IMR-90 (cell line): ENCODE data around the gene SLC19A2. TPM values are rescaled to one million over a fixed set of nuclear protein-coding genes. Genes with fewer than 3 reads are reported as not detected.

ENCODE experiments used
- ATAC-seq: fragments of 200-7000 bp; cut with Tn5 transposase; 2 replicates; pipeline ENCODE4 v1.9.1; 2020; ENCODE audit warnings: low read depth, mild to moderate bottlenecking, moderate library complexity
- BruUV-seq: library from RNA; stranded (reverse); fragments of 400-500 nt; replicated peaks from 2 replicates; lab custom pipeline; 2021; lab: Mats Ljungman, UMichigan
- CTCF ChIA-PET: fragments of 300-600 bp; formaldehyde crosslinking; extraction: SDS; loops from one replicate; lab custom pipeline; 2021; ENCODE audit warnings: antibody characterized with exemption; lab: Yijun Ruan, JAX
- POLR2A ChIA-PET: fragments of 300-600 bp; sonication (Branson Sonifier 250); formaldehyde crosslinking; loops from one replicate; lab custom pipeline; 2022; ENCODE audit warnings: antibody characterized with exemption; ENCODE audit not compliant: unreplicated experiment; lab: Charles Lee
- DNase-seq: peaks from one replicate; pipeline ENCODE4 v3.0.0; 2013
- H2AFZ ChIP-seq: replicated peaks from 2 replicates; pipeline ENCODE3; 2013; ENCODE audit warnings: low read length, mild to moderate bottlenecking; ENCODE audit not compliant: poor library complexity
- H2AK5ac ChIP-seq: 2 replicates; pipeline ENCODE4 v1.6.1; 2013; ENCODE audit warnings: low read depth, low read length, inconsistent platforms
- H2AK9ac ChIP-seq: replicated peaks from 2 replicates; pipeline ENCODE3; 2013; ENCODE audit warnings: mild to moderate bottlenecking, low read depth, low read length, moderate library complexity; ENCODE audit not compliant: poor library complexity
- H2BK120ac ChIP-seq: 2 replicates; pipeline ENCODE4 v1.6.1; 2013; ENCODE audit warnings: low read depth, low read length, inconsistent platforms
- H2BK15ac ChIP-seq: 3 replicates; pipeline ENCODE4 v1.6.1; 2013; ENCODE audit warnings: low read depth, low read length, inconsistent platforms
- H2BK20ac ChIP-seq: 2 replicates; pipeline ENCODE4 v1.6.1; 2013; ENCODE audit warnings: low read depth, mild to moderate bottlenecking, inconsistent platforms, low read length, moderate library complexity
- H2BK5ac ChIP-seq: 2 replicates; pipeline ENCODE4 v1.6.1; 2013; ENCODE audit warnings: mild to moderate bottlenecking, low read depth, low read length, inconsistent platforms; ENCODE audit not compliant: poor library complexity, severe bottlenecking
- H3K14ac ChIP-seq: replicated peaks from 2 replicates; pipeline ENCODE4 v1.6.1; 2013; ENCODE audit warnings: low read depth, low read length, inconsistent platforms
- H3K18ac ChIP-seq: 2 replicates; pipeline ENCODE4 v1.6.1; 2013; ENCODE audit warnings: low read depth, low read length, control low read depth
- H3K23ac ChIP-seq: 2 replicates; pipeline ENCODE4 v1.6.1; 2013; ENCODE audit warnings: low read depth, low read length, inconsistent platforms
- H3K27ac ChIP-seq: 2 replicates; pipeline ENCODE4 v1.5.1; 2013; ENCODE audit warnings: mild to moderate bottlenecking, control low read depth, low read length; ENCODE audit not compliant: insufficient read depth
- H3K27me3 ChIP-seq: 2 replicates; pipeline ENCODE4 v1.6.1; 2013; ENCODE audit warnings: low read length; ENCODE audit not compliant: control insufficient read depth, insufficient read depth
- H3K36me3 ChIP-seq: 2 replicates; pipeline ENCODE4 v1.6.1; 2013; ENCODE audit warnings: low read length, mixed read lengths; ENCODE audit not compliant: control insufficient read depth, insufficient read depth
- H3K4ac ChIP-seq: 2 replicates; pipeline ENCODE4 v1.6.1; 2013; ENCODE audit warnings: low read depth, low read length, inconsistent platforms
- H3K4me1 ChIP-seq: 2 replicates; pipeline ENCODE4 v1.6.1; 2013; ENCODE audit warnings: low read length, mixed read lengths; ENCODE audit not compliant: control insufficient read depth, insufficient read depth
- H3K4me2 ChIP-seq: 2 replicates; pipeline ENCODE4 v1.6.1; 2013; ENCODE audit warnings: low read depth, mild to moderate bottlenecking, control low read depth, low read length, moderate library complexity
- H3K4me3 ChIP-seq: 2 replicates; pipeline ENCODE4 v1.5.1; 2013; ENCODE audit warnings: low read depth, mild to moderate bottlenecking, control low read depth, low read length, moderate library complexity; ENCODE audit not compliant: insufficient read depth
- H3K56ac ChIP-seq: 2 replicates; pipeline ENCODE4 v1.6.1; 2013; ENCODE audit warnings: low read length, inconsistent platforms; ENCODE audit not compliant: insufficient read depth; ENCODE audit errors: extremely low read depth
- H3K79me1 ChIP-seq, 2 experiments: 2 replicates each; pipeline ENCODE4 v1.6.1; 2013; ENCODE audit warnings: low read length in 2 of 2, inconsistent platforms in 1 of 2, low read depth in 1 of 2
- H3K9ac ChIP-seq: 2 replicates; pipeline ENCODE4 v1.6.1; 2013; ENCODE audit warnings: low read depth, low read length, control low read depth
- H3K9me1 ChIP-seq: 2 replicates; pipeline ENCODE4 v1.6.1; 2013; ENCODE audit warnings: low read length, inconsistent platforms; ENCODE audit not compliant: insufficient read depth
- H3K9me3 ChIP-seq: 2 replicates; pipeline ENCODE4 v1.6.1; 2013; ENCODE audit warnings: low read length; ENCODE audit not compliant: control insufficient read depth, insufficient read depth
- H4K20me1 ChIP-seq: 2 replicates; pipeline ENCODE4 v1.6.1; 2013; ENCODE audit warnings: low read length, inconsistent platforms; ENCODE audit not compliant: insufficient read depth
- H4K5ac ChIP-seq: 2 replicates; pipeline ENCODE4 v1.6.1; 2013; ENCODE audit warnings: mild to moderate bottlenecking, low read depth, low read length, control low read depth
- H4K8ac ChIP-seq, 2 experiments: 2 replicates each; pipeline ENCODE4 v1.6.1; 2013; ENCODE audit warnings: low read depth in 2 of 2, low read length in 2 of 2, control low read depth in 1 of 2, inconsistent platforms in 1 of 2
- H4K91ac ChIP-seq: 2 replicates; pipeline ENCODE4 v1.6.1; 2013; ENCODE audit warnings: low read depth, low read length, inconsistent platforms; ENCODE audit not compliant: insufficient read depth
- BHLHE40 ChIP-seq: fragments of 150-350 bp; IDR thresholded peaks from 2 replicates; pipeline ENCODE4 v1.6.1; 2016; ENCODE audit warnings: mild to moderate bottlenecking, low read depth, low read length
- CEBPB ChIP-seq: IDR thresholded peaks from 2 replicates; pipeline ENCODE4 v1.6.1; 2012; ENCODE audit warnings: low read depth, low read length, improper control_type of control experiment
- CHD1 ChIP-seq: IDR thresholded peaks from 2 replicates; pipeline ENCODE4 v1.6.1; 2012; ENCODE audit warnings: low read depth, low read length, improper control_type of control experiment
- FOS ChIP-seq: fragments of 150-350 bp; IDR thresholded peaks from 2 replicates; pipeline ENCODE4 v1.6.1; 2016; ENCODE audit warnings: low read depth, low read length
- MAFK ChIP-seq: IDR thresholded peaks from 2 replicates; pipeline ENCODE4 v1.6.1; 2012; ENCODE audit warnings: low read depth, low read length, improper control_type of control experiment
- MAZ ChIP-seq: IDR thresholded peaks from 2 replicates; pipeline ENCODE4 v1.6.1; 2012; ENCODE audit warnings: low read depth, mild to moderate bottlenecking, low read length, improper control_type of control experiment, moderate library complexity, borderline replicate concordance
- MXI1 ChIP-seq: IDR thresholded peaks from 2 replicates; pipeline ENCODE4 v1.6.1; 2012; ENCODE audit warnings: low read depth, mild to moderate bottlenecking, low read length, moderate library complexity, borderline replicate concordance
- NFE2L2 ChIP-seq: fragments of 150-350 bp; IDR thresholded peaks from 2 replicates; pipeline ENCODE4 v1.6.1; 2016; ENCODE audit warnings: low read depth, mild to moderate bottlenecking, low read length
- POLR2A ChIP-seq: IDR thresholded peaks from 2 replicates; pipeline ENCODE4 v1.6.1; 2012; ENCODE audit warnings: mild to moderate bottlenecking, low read depth, low read length
- RAD21 ChIP-seq: IDR thresholded peaks from 2 replicates; pipeline ENCODE4 v1.6.1; 2012; ENCODE audit warnings: low read length, improper control_type of control experiment
- RCOR1 ChIP-seq: IDR thresholded peaks from 2 replicates; pipeline ENCODE4 v1.6.1; 2012; ENCODE audit warnings: mild to moderate bottlenecking, low read length, improper control_type of control experiment; ENCODE audit not compliant: insufficient replicate concordance
- RFX5 ChIP-seq: IDR thresholded peaks from 2 replicates; pipeline ENCODE4 v1.8.0; 2012; ENCODE audit warnings: low read depth, mild to moderate bottlenecking, low read length, moderate library complexity
- SMC3 ChIP-seq: fragments of 150-350 bp; IDR thresholded peaks from 2 replicates; pipeline ENCODE4 v1.6.1; 2016; ENCODE audit warnings: low read depth, mild to moderate bottlenecking, antibody characterized with exemption, low read length, moderate library complexity
- WGBS, 2 experiments: methylation state at CpG; one replicate each; pipeline versions ENCODE4 v1.1.5 to v1.1.7; 2013; ENCODE audit warnings: missing lambda C conversion rate in 2 of 2; ENCODE audit not compliant: insufficient read length in 1 of 2; ENCODE audit errors: extremely low coverage in 2 of 2; 5-methylcytosine and 5-hydroxymethylcytosine counted together
- dilution Hi-C: fragments of 300-500 bp; cut with HindIII; formaldehyde crosslinking; loops from one replicate; pipeline ENCODE4 v1.14.3; 2018; ENCODE audit warnings: low sequenced_read_pairs; ENCODE audit not compliant: unreplicated experiment
- in situ Hi-C: fragments of 300-500 bp; cut with MboI; formaldehyde crosslinking; loops from 3 replicates; pipeline ENCODE4 v1.14.3; 2019; ENCODE audit warnings: low sequenced_read_pairs, inconsistent platforms, mixed read lengths
- intact Hi-C: fragments of 100-400 bp; cut with micrococcal nuclease; formaldehyde crosslinking; loops from 2 replicates; pipeline ENCODE4 v1.10.0; 2022
- polyA plus RNA-seq, 3 experiments: library from polyadenylated mRNA; depleted of rRNA; stranded (reverse); fragments of >200 nt; gene quantifications; 2 replicates each; pipeline ENCODE4 v1.2.3, GENCODE V29; 2012; ENCODE audit warnings: low replicate concordance in 1 of 3
- total RNA-seq: library from RNA; depleted of rRNA; stranded (reverse); fragments of >200 nt; gene quantifications from 2 replicates; pipeline ENCODE4 v1.2.3, GENCODE V29; 2012
- TF ChIP-seq, protein P1 (sequence below): conservative IDR thresholded peaks from 2 replicates; pipeline ENCODE4 v1.5.1; 2012; ENCODE audit warnings: mild to moderate bottlenecking, low read depth, low read length, improper control_type of control experiment
- TF ChIP-seq, protein P2 (sequence below): fragments of 150-350 bp; IDR thresholded peaks from 2 replicates; pipeline ENCODE4 v1.6.1; 2017; ENCODE audit warnings: mild to moderate bottlenecking, antibody characterized with exemption, low read length, low read depth
- TF ChIP-seq, protein P3 (sequence below): fragments of 150-350 bp; IDR thresholded peaks from 2 replicates; pipeline ENCODE4 v1.6.1; 2016; ENCODE audit warnings: low read depth, mild to moderate bottlenecking, low read length, moderate library complexity, borderline replicate concordance

The SLC19A2 gene
- total and polyA plus RNA-seq, 2 of the 4 experiments (the other 2 are of a cell fraction), result 3.6 to 5.2 TPM

DNA sequence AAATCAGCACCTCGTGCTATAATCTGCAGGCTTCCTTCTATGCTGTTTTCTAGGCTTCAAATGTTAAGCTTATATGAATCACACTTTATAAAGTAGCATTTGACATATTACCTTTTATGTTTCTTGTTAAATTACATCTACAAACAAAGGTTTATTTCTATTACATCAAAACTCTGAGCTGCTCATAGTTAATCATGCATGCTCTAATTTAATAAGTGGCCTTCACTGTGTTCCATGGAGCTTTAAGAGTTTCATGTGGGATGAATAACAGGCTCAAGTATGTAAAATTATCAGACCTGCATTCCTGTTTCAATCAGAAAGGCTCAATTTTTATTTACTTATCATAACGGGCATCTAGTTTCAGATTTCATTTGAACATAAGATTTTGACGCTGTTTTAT lies 13.0 kb downstream of the SLC19A2 start:
- no peak overlapping the region for H2BK20ac ChIP-seq
- no peak overlapping the region for H3K4me3 ChIP-seq
- CTCF ChIA-PET, result interaction anchor here (1.9 kb wide), 1 partner anchor 73 kb away, joined by 5 read pairs; no protein-coding TSS in a partner anchor
- H3K27ac ChIP-seq, result no peak overlapping the region
- no peak overlapping the region for H2BK5ac ChIP-seq
- DNase-seq (no peak), ATAC-seq (no peak)
- no peak overlapping the region for H4K5ac ChIP-seq
- H2BK15ac ChIP-seq, result no peak overlapping the region
- H3K14ac ChIP-seq, result no peak overlapping the region
- no CpG with 5 or more reads among the region's 3 CpGs for WGBS, 2 experiments
- H3K36me3 ChIP-seq, result peaks cover 7% of the 10 kb centered on the region
- H3K4me2 ChIP-seq, result no peak overlapping the region
- POLR2A ChIA-PET, result no interaction called here
- no peak overlapping the region for H3K4ac ChIP-seq
- H2AFZ ChIP-seq, result no peak overlapping the region
- dilution Hi-C loops (no loop called here), intact Hi-C loops (no loop called here), in situ Hi-C loops (no loop called here)
- no peaks in the 10 kb centered on the region for H3K9me1 ChIP-seq
- H3K9ac ChIP-seq, result no peak overlapping the region
- H2AK5ac ChIP-seq, result no peak overlapping the region
- BruUV-seq, result no TSS peak
- no peaks in the 10 kb centered on the region for H4K20me1 ChIP-seq
- H4K91ac ChIP-seq, result no peak overlapping the region
- no peaks in the 10 kb centered on the region for H3K4me1 ChIP-seq
- no peak overlapping the region for H4K8ac ChIP-seq
- no peak overlapping the region for H3K56ac ChIP-seq
- no peak overlapping the region for H3K18ac ChIP-seq
- no peak overlapping the region for H3K23ac ChIP-seq
- H2BK120ac ChIP-seq, result no peak overlapping the region
- H2AK9ac ChIP-seq, result no peak overlapping the region
- TF ChIP-seq NFE2L2, result no peak
- no peak for TF ChIP-seq BHLHE40
- TF ChIP-seq, protein P1, sequence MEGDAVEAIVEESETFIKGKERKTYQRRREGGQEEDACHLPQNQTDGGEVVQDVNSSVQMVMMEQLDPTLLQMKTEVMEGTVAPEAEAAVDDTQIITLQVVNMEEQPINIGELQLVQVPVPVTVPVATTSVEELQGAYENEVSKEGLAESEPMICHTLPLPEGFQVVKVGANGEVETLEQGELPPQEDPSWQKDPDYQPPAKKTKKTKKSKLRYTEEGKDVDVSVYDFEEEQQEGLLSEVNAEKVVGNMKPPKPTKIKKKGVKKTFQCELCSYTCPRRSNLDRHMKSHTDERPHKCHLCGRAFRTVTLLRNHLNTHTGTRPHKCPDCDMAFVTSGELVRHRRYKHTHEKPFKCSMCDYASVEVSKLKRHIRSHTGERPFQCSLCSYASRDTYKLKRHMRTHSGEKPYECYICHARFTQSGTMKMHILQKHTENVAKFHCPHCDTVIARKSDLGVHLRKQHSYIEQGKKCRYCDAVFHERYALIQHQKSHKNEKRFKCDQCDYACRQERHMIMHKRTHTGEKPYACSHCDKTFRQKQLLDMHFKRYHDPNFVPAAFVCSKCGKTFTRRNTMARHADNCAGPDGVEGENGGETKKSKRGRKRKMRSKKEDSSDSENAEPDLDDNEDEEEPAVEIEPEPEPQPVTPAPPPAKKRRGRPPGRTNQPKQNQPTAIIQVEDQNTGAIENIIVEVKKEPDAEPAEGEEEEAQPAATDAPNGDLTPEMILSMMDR, result no peak
- TF ChIP-seq, protein P2, sequence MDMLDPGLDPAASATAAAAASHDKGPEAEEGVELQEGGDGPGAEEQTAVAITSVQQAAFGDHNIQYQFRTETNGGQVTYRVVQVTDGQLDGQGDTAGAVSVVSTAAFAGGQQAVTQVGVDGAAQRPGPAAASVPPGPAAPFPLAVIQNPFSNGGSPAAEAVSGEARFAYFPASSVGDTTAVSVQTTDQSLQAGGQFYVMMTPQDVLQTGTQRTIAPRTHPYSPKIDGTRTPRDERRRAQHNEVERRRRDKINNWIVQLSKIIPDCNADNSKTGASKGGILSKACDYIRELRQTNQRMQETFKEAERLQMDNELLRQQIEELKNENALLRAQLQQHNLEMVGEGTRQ, result no peak
- TF ChIP-seq, protein P3, sequence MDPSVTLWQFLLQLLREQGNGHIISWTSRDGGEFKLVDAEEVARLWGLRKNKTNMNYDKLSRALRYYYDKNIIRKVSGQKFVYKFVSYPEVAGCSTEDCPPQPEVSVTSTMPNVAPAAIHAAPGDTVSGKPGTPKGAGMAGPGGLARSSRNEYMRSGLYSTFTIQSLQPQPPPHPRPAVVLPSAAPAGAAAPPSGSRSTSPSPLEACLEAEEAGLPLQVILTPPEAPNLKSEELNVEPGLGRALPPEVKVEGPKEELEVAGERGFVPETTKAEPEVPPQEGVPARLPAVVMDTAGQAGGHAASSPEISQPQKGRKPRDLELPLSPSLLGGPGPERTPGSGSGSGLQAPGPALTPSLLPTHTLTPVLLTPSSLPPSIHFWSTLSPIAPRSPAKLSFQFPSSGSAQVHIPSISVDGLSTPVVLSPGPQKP, result no peak
- no peak for TF ChIP-seq MXI1
- no peak for TF ChIP-seq FOS
- TF ChIP-seq RCOR1, result no peak
- TF ChIP-seq SMC3, result no peak
- no peak for TF ChIP-seq POLR2A
- TF ChIP-seq MAFK, result no peak
- TF ChIP-seq CEBPB, result no peak
- TF ChIP-seq RAD21, result no peak
- no peak for TF ChIP-seq MAZ
- no peak for TF ChIP-seq CHD1
- TF ChIP-seq RFX5, result no peak
- no peaks in the 10 kb centered on the region for H3K9me3 ChIP-seq
- peaks cover 7 to 9% of the 10 kb centered on the region in 2 experiments; a peak in 3 of 4 replicates for H3K79me1 ChIP-seq
- H3K27me3 ChIP-seq, result no peaks in the 10 kb centered on the region
